Dendritic cell treated with granulocyte-macrophage colony-stimulating factor and Interleukin-4, amounts not matched to agents 40 ng/mL and 50 ng/mL, for 4 days (primary cell): ENCODE measurements around the gene SLC10A7.

Source experiments
- H3K27ac Mint-ChIP-seq: one replicate; pipeline ENCODE4 v1.8.0; 2022; ENCODE audit warnings: mild to moderate bottlenecking, mixed read lengths
- H3K27me3 Mint-ChIP-seq: one replicate; pipeline ENCODE4 v1.8.0; 2022; ENCODE audit warnings: mild to moderate bottlenecking, mixed read lengths
- H3K36me3 Mint-ChIP-seq: one replicate; pipeline ENCODE4 v1.8.0; 2022; ENCODE audit warnings: low read depth, mixed read lengths
- H3K4me1 Mint-ChIP-seq: one replicate; pipeline ENCODE4 v1.8.0; 2022; ENCODE audit warnings: low read depth, mixed read lengths
- H3K4me3 Mint-ChIP-seq: one replicate; pipeline ENCODE4 v1.8.0; 2022; ENCODE audit warnings: mild to moderate bottlenecking, moderate library complexity, mixed read lengths
- H3K9me3 Mint-ChIP-seq: one replicate; pipeline ENCODE4 v1.8.0; 2022; ENCODE audit warnings: mixed read lengths
- intact Hi-C: fragments of 100-400 bp; cut with micrococcal nuclease; formaldehyde crosslinking; loops from one replicate; pipeline ENCODE4 v1.15.0; 2022

The SLC10A7 gene

DNA sequence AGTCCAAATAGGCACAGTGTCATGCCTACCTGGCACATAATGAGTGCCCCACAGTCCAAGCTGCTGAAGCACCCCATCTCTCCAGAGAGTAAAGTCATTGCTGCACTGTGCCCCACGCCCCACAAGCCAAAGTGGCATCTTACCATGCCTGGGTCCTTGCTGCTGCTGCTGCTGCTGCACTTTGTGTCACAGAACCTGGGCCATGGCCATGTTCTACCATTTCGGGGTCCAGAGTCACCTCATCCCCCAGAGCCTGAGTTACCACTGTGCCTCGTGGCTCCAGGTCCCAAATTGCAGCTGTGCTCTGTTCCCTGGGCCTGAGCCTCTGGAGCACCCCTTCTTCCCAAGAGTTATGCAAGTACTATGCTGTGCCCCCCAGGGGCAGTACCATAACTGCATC lies 40.5 kb downstream of the SLC10A7 start:
- no peaks in the 10 kb centered on the region for H3K27me3 Mint-ChIP-seq
- intact Hi-C loops, result no loop called here
- H3K36me3 Mint-ChIP-seq, result peaks cover 39% of the 10 kb centered on the region
- H3K4me3 Mint-ChIP-seq, result no peak overlapping the region
- H3K9me3 Mint-ChIP-seq, result peaks cover 27% of the 10 kb centered on the region
- no peak overlapping the region for H3K27ac Mint-ChIP-seq
- H3K4me1 Mint-ChIP-seq, result no peaks in the 10 kb centered on the region

- Mint-ChIP-seq H3K27me3 (no peaks in the 10 kb centered on the region), H3K27ac (no peak overlapping the region), H3K4me1 (no peaks in the 10 kb centered on the region), H3K9me3 (peaks cover 16% of the 10 kb centered on the region), H3K4me3 (no peak overlapping the region), H3K36me3 (peaks cover 19% of the 10 kb centered on the region)
- intact Hi-C loops, result no loop called here
These were observed 43.7 kb downstream of the SLC10A7 start for GRCh38 chr4:146478009-146478408.

DNA sequence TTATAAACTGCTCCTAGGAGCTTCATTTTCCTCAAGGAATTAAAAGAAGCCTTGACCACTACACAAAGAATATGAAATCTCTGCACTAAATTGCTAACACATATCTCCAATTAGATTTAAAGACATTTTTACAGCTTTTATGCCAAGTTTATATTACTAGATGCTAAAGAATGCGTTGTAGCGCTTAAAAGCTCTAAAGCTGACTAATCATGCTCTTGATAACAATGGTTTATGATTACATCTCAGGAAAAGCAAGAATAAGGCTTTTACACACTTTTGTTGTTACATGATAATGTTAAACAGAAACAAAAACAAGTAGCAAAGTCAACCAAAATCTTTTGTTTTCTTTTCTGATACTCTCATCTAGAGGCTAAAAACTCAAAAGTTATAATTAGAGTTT lies 44.7 kb downstream of the SLC10A7 start:
- intact Hi-C loops, result no loop called here
- H3K36me3 Mint-ChIP-seq, result peaks cover 10% of the 10 kb centered on the region

GRCh38 chr4:146472404-146472803 lies 49.3 kb downstream of the SLC10A7 start:
- no peak overlapping the region for H3K4me3 Mint-ChIP-seq
- H3K36me3 Mint-ChIP-seq, result no peaks in the 10 kb centered on the region
- no peak overlapping the region for H3K27ac Mint-ChIP-seq
- no peaks in the 10 kb centered on the region for H3K27me3 Mint-ChIP-seq
- intact Hi-C loops, result no loop called here
- no peaks in the 10 kb centered on the region for H3K4me1 Mint-ChIP-seq
- H3K9me3 Mint-ChIP-seq, result no peaks in the 10 kb centered on the region

More for the DNA sequence above, 44.7 kb downstream of the SLC10A7 start:
- Mint-ChIP-seq H3K27me3 (no peaks in the 10 kb centered on the region), H3K4me1 (no peaks in the 10 kb centered on the region), H3K4me3 (no peak overlapping the region), H3K9me3 (peaks cover 6% of the 10 kb centered on the region), H3K27ac (no peak overlapping the region)

DNA sequence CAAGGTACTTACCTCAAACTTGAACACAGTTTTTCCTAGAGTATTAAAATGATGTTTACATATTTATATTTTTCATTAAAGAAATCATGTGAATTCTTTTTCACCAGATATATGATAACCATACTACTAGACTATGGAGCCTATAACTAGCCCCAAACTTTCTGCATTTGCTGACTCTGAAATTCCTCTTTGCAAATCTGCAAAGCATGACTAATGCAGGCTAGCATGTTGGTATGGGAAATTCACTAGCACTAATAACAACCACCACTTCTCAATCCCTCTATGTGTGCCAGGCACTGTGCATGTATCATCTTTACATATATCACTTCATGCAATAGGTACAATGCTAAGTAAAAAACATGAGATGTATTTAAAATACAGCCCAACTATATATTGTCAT lies 51.1 kb downstream of the SLC10A7 start:
- intact Hi-C loops, result no loop called here
- H3K27me3 Mint-ChIP-seq, result no peaks in the 10 kb centered on the region
- no peak overlapping the region for H3K27ac Mint-ChIP-seq
- no peaks in the 10 kb centered on the region for H3K4me1 Mint-ChIP-seq
- no peak overlapping the region for H3K4me3 Mint-ChIP-seq
- H3K9me3 Mint-ChIP-seq, result no peaks in the 10 kb centered on the region
- H3K36me3 Mint-ChIP-seq, result no peaks in the 10 kb centered on the region

DNA sequence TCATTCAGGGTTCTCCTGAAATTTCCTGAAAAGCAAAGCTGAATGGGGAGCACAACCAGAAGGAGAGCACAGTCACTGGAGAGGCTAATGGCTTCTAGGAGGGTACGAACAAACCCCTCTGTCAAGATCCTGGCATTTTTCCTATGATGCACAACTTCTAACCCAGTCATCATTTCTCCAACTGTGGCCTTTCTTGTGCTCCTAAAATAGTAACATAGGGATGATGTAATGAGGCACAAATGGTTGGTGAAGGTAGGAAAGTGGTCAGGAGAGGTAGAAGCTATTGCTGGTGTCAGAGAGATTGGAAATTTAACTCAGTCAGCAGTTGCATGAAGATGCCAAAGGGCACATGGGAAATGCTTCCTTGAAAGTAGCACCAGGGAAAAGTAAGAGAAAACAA lies 52.7 kb downstream of the SLC10A7 start:
- Mint-ChIP-seq H3K4me3 (no peak overlapping the region), H3K36me3 (no peaks in the 10 kb centered on the region), H3K27ac (no peak overlapping the region), H3K9me3 (no peaks in the 10 kb centered on the region), H3K4me1 (no peaks in the 10 kb centered on the region), H3K27me3 (no peaks in the 10 kb centered on the region)
- intact Hi-C loops, result no loop called here

- Mint-ChIP-seq H3K4me3 (no peak overlapping the region), H3K36me3 (no peaks in the 10 kb centered on the region), H3K27me3 (no peaks in the 10 kb centered on the region), H3K9me3 (no peaks in the 10 kb centered on the region), H3K27ac (no peak overlapping the region), H3K4me1 (no peaks in the 10 kb centered on the region)
- intact Hi-C loops, result no loop called here
These were observed 56.1 kb downstream of the SLC10A7 start for GRCh38 chr4:146465628-146466027.

- H3K27ac Mint-ChIP-seq, result no peak overlapping the region
- H3K4me1 Mint-ChIP-seq, result no peaks in the 10 kb centered on the region
These were observed 59.5 kb downstream of the SLC10A7 start for GRCh38 chr4:146462251-146462650.

DNA sequence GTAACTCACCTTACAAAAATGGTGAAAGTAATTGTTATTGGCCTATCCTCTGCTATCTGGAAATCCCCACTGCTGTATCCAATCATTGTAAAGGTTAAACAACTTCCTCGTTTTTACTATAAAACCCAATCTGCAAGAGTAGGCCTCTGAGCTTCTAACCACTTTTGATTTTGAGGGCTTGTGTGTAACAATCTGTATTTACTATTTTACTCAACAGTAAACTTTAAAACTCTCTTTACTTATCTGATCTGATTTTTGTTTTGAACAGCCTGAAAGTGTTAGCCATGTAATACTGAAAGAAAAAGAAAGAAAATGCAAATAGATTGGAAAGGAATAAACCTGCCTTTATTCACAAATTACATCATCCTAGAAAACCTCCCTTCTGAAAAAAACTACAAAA lies 63.1 kb downstream of the SLC10A7 start:
- no peaks in the 10 kb centered on the region for H3K9me3 Mint-ChIP-seq
- H3K4me3 Mint-ChIP-seq, result no peak overlapping the region
- H3K36me3 Mint-ChIP-seq, result no peaks in the 10 kb centered on the region
- H3K27ac Mint-ChIP-seq, result no peak overlapping the region
- intact Hi-C loops, result no loop called here
- no peaks in the 10 kb centered on the region for H3K4me1 Mint-ChIP-seq
- H3K27me3 Mint-ChIP-seq, result no peaks in the 10 kb centered on the region

More at GRCh38 chr4:146462251-146462650, 59.5 kb downstream of the SLC10A7 start:
- Mint-ChIP-seq H3K4me3 (no peak overlapping the region), H3K9me3 (no peaks in the 10 kb centered on the region), H3K36me3 (no peaks in the 10 kb centered on the region), H3K27me3 (no peaks in the 10 kb centered on the region)
- intact Hi-C loops, result no loop called here

DNA sequence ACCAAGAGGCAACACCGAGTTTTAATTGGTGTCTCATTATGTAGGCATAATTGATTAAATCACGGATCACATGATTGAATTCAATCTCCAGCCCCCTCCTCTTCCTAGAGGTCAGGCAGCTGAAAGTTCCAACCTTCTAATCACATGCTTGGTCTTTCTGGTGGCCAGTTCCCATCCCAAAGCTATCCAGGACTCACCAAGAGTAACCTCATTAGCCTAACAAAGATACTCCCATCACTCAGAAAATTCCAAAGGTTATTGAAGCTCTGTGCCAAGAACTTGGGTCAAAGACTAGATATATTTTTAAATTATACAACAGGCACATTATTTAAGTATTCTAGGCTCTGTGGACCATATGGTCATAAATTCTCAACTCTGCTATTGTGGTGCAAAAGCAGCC lies 65.1 kb downstream of the SLC10A7 start:
- H3K4me3 Mint-ChIP-seq, result no peak overlapping the region
- H3K27ac Mint-ChIP-seq, result no peak overlapping the region
- no peaks in the 10 kb centered on the region for H3K27me3 Mint-ChIP-seq
- intact Hi-C loops, result no loop called here
- no peaks in the 10 kb centered on the region for H3K36me3 Mint-ChIP-seq
- H3K4me1 Mint-ChIP-seq, result peaks cover 2% of the 10 kb centered on the region
- no peaks in the 10 kb centered on the region for H3K9me3 Mint-ChIP-seq

GRCh38 chr4:146453181-146453807 lies 68.4 kb downstream of the SLC10A7 start:
- no peak overlapping the region for H3K4me3 Mint-ChIP-seq
- H3K9me3 Mint-ChIP-seq, result no peaks in the 10 kb centered on the region
- intact Hi-C loops, result no loop called here
- peaks cover 16% of the 10 kb centered on the region for H3K4me1 Mint-ChIP-seq
- H3K27me3 Mint-ChIP-seq, result no peaks in the 10 kb centered on the region
- no peak overlapping the region for H3K27ac Mint-ChIP-seq
- H3K36me3 Mint-ChIP-seq, result no peaks in the 10 kb centered on the region

GRCh38 chr4:146450524-146450923 lies 71.2 kb downstream of the SLC10A7 start:
- H3K27me3 Mint-ChIP-seq, result no peaks in the 10 kb centered on the region
- peak overlapping the region; percentile 0 for H3K27ac Mint-ChIP-seq
- H3K4me1 Mint-ChIP-seq, result peaks cover 16% of the 10 kb centered on the region
- intact Hi-C loops, result no loop called here
- H3K4me3 Mint-ChIP-seq, result peak overlapping the region; percentile 20
- peaks cover 9% of the 10 kb centered on the region for H3K9me3 Mint-ChIP-seq
- peaks cover 8% of the 10 kb centered on the region for H3K36me3 Mint-ChIP-seq

- no peak overlapping the region for H3K4me3 Mint-ChIP-seq
These were observed 75.2 kb downstream of the SLC10A7 start for GRCh38 chr4:146446555-146446954.

DNA sequence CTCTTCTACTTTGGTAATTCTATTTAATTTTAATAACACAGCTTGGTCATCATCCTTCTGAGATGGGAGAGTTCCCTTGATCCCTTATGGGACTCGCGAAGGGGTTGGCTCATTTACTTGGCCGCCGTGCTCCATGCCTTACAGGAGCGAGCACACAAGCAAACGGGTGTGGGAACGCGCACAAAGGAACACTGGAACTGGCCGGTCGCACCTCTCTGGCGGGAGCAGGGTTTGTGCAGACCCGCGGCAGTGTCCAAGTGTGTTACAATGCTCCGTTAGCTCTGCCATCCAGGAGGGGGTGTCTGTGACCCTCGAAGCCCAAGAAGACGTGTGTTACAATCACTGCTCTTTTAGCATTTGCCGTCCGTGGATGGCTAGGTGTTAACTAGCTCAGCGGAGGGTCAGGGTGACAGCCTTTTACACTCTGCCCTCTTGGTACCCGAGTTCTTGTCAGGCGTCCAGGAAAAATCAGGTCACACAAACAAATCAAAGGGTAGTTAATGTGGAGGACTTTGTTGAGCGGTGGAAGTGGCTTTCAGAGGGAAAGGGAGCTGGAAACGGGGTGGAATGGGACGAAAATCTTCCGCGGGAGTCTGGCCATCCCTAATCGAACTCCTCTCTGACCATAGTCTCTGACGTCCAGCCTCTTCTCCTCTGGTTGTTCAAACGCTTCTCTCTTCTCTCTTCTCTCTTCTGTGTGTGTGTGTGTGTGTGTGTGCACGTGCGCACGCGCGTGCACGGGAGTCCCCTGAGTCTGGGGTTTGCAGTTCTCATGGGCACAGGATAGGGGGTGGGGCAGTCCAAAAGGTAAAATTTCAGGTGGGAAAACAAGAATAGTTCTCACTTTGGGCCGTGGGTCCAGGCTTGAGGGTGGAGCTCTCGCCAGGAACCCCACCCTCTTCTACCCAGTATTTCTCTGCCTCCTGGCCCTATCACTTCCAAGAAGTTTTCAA lies 76.3 kb downstream of the SLC10A7 start:
- peaks cover 15% of the 10 kb centered on the region for H3K9me3 Mint-ChIP-seq
- peaks cover 3% of the 10 kb centered on the region for H3K4me1 Mint-ChIP-seq
- no peak overlapping the region for H3K27ac Mint-ChIP-seq

More at GRCh38 chr4:146446555-146446954, 75.2 kb downstream of the SLC10A7 start:
- intact Hi-C loops, result no loop called here
- peaks cover 13% of the 10 kb centered on the region for H3K4me1 Mint-ChIP-seq
- H3K36me3 Mint-ChIP-seq, result peaks cover 14% of the 10 kb centered on the region
- H3K9me3 Mint-ChIP-seq, result peaks cover 15% of the 10 kb centered on the region
- no peaks in the 10 kb centered on the region for H3K27me3 Mint-ChIP-seq
- no peak overlapping the region for H3K27ac Mint-ChIP-seq

More for the DNA sequence above, 76.3 kb downstream of the SLC10A7 start:
- H3K4me3 Mint-ChIP-seq, result no peak overlapping the region
- intact Hi-C loops, result no loop called here
- peaks cover 14% of the 10 kb centered on the region for H3K36me3 Mint-ChIP-seq
- H3K27me3 Mint-ChIP-seq, result no peaks in the 10 kb centered on the region
